H1 (cell line): ENCODE measurements around the gene ANKRD29. TPM values are rescaled to one million over a fixed set of nuclear protein-coding genes. Genes with fewer than 3 reads are reported as not detected.

Experiments
- ASH2L ChIP-seq: fragments of 200-600, 300-600 bp; sonication (generic); IDR thresholded peaks from one replicate; pipeline ENCODE4 v1.7.1; 2017; ENCODE audit warnings: low read length
- CHD1 ChIP-seq: IDR thresholded peaks from 2 replicates; pipeline ENCODE4 v1.6.1; 2012; ENCODE audit warnings: low read depth, low read length, improper control_type of control experiment
- CHD7 ChIP-seq: fragments of 300-600 bp; sonication (generic); IDR thresholded peaks from 2 replicates; pipeline ENCODE4 v1.7.1; 2012; ENCODE audit warnings: low read length, moderate library complexity, mild to moderate bottlenecking, inconsistent platforms; ENCODE audit not compliant: insufficient replicate concordance
- KDM5A ChIP-seq: fragments of 200-600 bp; IDR thresholded peaks from 2 replicates; pipeline ENCODE4 v1.7.1; 2012; ENCODE audit warnings: mild to moderate bottlenecking, low read length, inconsistent platforms, mixed read lengths
- NRF1 ChIP-seq: IDR thresholded peaks from 2 replicates; pipeline ENCODE4 v1.6.1; 2011; ENCODE audit warnings: mild to moderate bottlenecking, low read depth, low read length, improper control_type of control experiment
- RAD21 ChIP-seq, 2 experiments: IDR thresholded peaks in 1 of 2; conservative IDR thresholded peaks in 1 of 2; 2 replicates each; pipeline ENCODE4 v1.6.1; 2011; ENCODE audit warnings: low read depth in 2 of 2, low read length in 2 of 2, improper control_type of control experiment in 1 of 2, inconsistent platforms in 1 of 2, mild to moderate bottlenecking in 1 of 2, moderate library complexity in 1 of 2
- RBBP5 ChIP-seq: IDR thresholded peaks from 2 replicates; pipeline ENCODE4 v1.7.1; 2012; ENCODE audit warnings: low read depth, mild to moderate bottlenecking, inconsistent platforms, low read length, moderate library complexity, borderline replicate concordance
- SUZ12 ChIP-seq: fragments of 200-600 bp; sonication (generic); IDR thresholded peaks from 2 replicates; pipeline ENCODE4 v1.6.1; 2012; ENCODE audit warnings: mild to moderate bottlenecking, inconsistent platforms, low read length, moderate library complexity, mixed read lengths
- TCF12 ChIP-seq: IDR thresholded peaks from 2 replicates; pipeline ENCODE4 v1.6.1; 2011; ENCODE audit warnings: low read depth, mild to moderate bottlenecking, low read length
- TEAD4 ChIP-seq: IDR thresholded peaks from 2 replicates; pipeline ENCODE4 v1.6.1; 2012; ENCODE audit warnings: low read depth, low read length, inconsistent platforms, mixed read lengths
- polyA plus RNA-seq, 7 experiments: library from polyadenylated mRNA; depleted of rRNA in 3 of 7; stranded (reverse) in 5 of 7; unstranded in 2 of 7; fragments of >200 nt in 5 of 7; fragments of 200-250 nt in 2 of 7; gene quantifications; 1 replicate in 5 of 7; 2 replicates in 1 of 7; 4 replicates in 1 of 7; pipeline versions ENCODE4 v1.2.1 to v1.2.3, GENCODE V29; 2011 to 2013; ENCODE audit warnings: missing spikeins in 2 of 7, mixed read lengths in 2 of 7
- total RNA-seq: library from RNA; stranded (reverse); fragmentation: NEBNext Ultra II Directional; extraction: Animal tissue kit (Norgen Biotek cat#: 25700); gene quantifications from 2 replicates; pipeline ENCODE4 v1.2.1, GENCODE V29; 2021

ANKRD29 gene
- total and polyA plus RNA-seq, 2 of the 8 experiments (the other 6 are each of a cell fraction or from before 2014, with no cell fraction given): 3.0 to 7.3 TPM

- no peak for TF ChIP-seq CHD7
- TF ChIP-seq KDM5A: no peak
- TF ChIP-seq TCF12: no peak
- TF ChIP-seq TEAD4: no peak
- TF ChIP-seq RBBP5: no peak
- TF ChIP-seq SUZ12: no peak
- no peak for TF ChIP-seq ASH2L
- TF ChIP-seq RAD21 (IDR thresholded peaks at IDR 0.05 in 1 of 2, conservative IDR thresholded peaks at IDR 0.05 in 1 of 2; ENCODE audit: low read depth in 2 of 2, low read length in 2 of 2): no peak
- no peak for TF ChIP-seq NRF1
- no peak for TF ChIP-seq CHD1
- TF ChIP-seq, all 59 proteins: peak for 0
These were observed 48.2 kb upstream of the ANKRD29 start (continued) for GRCh38 chr18:23710946-23711345.
